ENCODE measurements around the gene LUZP2.

- no peak for TF ChIP-seq CTCF (IDR thresholded peaks at IDR 0.05)
- no peak for TF ChIP-seq POLR2A (IDR thresholded peaks at IDR 0.05)
Observed at GRCh38 chr11:24516638-24517037, 19.8 kb downstream of the LUZP2 start.
